Uterus (tissue), 2 donors: ENCODE data around the gene PDIA6.

Experiments
- POLR2A ChIP-seq, 2 donors: fragments of 450-650 bp; IDR thresholded peaks; one replicate each; pipeline ENCODE4 v1.6.1; 2016; ENCODE audit warnings: antibody characterized with exemption in 2 of 2, mild to moderate bottlenecking in 1 of 2, moderate library complexity in 1 of 2
- TF ChIP-seq, protein P1 (sequence below), 4 experiments: fragments of 200-600 bp in 2 of 4; fragments of 450-650 bp in 2 of 4; sonication (generic) in 2 of 4; IDR thresholded peaks; one replicate each; pipeline ENCODE4 v1.5.1; 2016 to 2019; ENCODE audit warnings: antibody characterized with exemption in 4 of 4, mild to moderate bottlenecking in 2 of 4, moderate library complexity in 1 of 4

- TF ChIP-seq, protein P1, sequence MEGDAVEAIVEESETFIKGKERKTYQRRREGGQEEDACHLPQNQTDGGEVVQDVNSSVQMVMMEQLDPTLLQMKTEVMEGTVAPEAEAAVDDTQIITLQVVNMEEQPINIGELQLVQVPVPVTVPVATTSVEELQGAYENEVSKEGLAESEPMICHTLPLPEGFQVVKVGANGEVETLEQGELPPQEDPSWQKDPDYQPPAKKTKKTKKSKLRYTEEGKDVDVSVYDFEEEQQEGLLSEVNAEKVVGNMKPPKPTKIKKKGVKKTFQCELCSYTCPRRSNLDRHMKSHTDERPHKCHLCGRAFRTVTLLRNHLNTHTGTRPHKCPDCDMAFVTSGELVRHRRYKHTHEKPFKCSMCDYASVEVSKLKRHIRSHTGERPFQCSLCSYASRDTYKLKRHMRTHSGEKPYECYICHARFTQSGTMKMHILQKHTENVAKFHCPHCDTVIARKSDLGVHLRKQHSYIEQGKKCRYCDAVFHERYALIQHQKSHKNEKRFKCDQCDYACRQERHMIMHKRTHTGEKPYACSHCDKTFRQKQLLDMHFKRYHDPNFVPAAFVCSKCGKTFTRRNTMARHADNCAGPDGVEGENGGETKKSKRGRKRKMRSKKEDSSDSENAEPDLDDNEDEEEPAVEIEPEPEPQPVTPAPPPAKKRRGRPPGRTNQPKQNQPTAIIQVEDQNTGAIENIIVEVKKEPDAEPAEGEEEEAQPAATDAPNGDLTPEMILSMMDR (IDR thresholded peaks at IDR 0.05) = no peak
- TF ChIP-seq POLR2A (IDR thresholded peaks at IDR 0.05) = no peak
These were observed 8.6 kb upstream of the PDIA6 start for GRCh38 chr2:10820978-10821695.
